GM10847 (cell line): ENCODE results near the gene MIB1.

Experiments
- POLR2A ChIP-seq: IDR thresholded peaks from 2 replicates; pipeline ENCODE4 v1.6.1; 2011; ENCODE audit not compliant: insufficient read length; ENCODE audit errors: extremely low read depth

MIB1 gene

DNA sequence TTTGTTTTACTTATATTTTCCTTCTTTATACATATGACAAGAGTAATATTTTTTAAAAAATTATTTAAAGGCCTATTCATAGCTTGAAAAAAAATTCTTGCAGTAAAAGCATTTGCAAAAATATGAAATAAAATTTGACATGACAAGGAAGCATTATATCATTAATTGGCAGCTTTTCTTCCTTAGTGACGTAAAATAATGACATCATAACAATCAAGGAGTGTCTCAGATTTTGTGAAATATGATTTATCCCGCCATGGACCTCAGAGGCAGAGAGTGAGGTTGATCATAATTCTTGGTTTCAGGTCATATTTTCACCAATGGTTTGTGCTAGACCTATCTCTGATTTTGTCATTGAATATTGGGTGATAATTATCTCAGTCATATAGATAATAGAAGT is 176.0 kb downstream of the MIB1 start:
- TF ChIP-seq POLR2A, result no peak

DNA sequence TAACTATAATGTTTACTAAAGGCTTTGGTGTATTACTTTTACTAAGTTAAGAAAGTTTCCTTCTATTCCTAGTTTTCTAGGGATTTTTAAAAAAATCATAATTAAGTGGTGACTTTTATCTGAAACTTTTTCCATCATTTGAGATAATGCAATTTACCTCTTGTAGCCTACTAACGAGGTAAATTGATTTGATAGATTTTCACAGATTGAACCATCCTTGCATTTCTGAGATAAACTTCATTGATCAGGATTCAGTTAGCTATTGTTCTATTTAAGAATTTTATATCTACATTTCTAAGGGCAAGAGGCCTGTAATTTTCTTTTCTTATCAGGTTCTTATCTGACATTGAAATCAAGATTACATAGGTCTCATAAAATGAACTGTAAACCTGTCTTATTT is 178.1 kb downstream of the MIB1 start:
- TF ChIP-seq POLR2A, result no peak
